Nucleus accumbens (tissue), 56 donors: Measurements from ENCODE around the gene STEAP3.

Experiments used
- DNase-seq, 56 donors: peaks; one replicate each; lab custom pipeline; 2025; lab: John Stamatoyannopoulos, UW

Gene STEAP3

GRCh38 chr2:119289093-119289492, 65.5 kb downstream of the STEAP3 start:
- no peak for DNase-seq

GRCh38 chr2:119289642-119290041, 66.0 kb downstream of the STEAP3 start:
- no peak for DNase-seq

GRCh38 chr2:119290859-119291587, 67.4 kb downstream of the STEAP3 start:
- peak in 37 of 56 donors; percentile 4 to 88 (median 57) for DNase-seq

GRCh38 chr2:119291588-119292167, 68.0 kb downstream of the STEAP3 start:
- no peak for DNase-seq

GRCh38 chr2:119292226-119292625, 68.6 kb downstream of the STEAP3 start:
- DNase-seq = no peak

DNA sequence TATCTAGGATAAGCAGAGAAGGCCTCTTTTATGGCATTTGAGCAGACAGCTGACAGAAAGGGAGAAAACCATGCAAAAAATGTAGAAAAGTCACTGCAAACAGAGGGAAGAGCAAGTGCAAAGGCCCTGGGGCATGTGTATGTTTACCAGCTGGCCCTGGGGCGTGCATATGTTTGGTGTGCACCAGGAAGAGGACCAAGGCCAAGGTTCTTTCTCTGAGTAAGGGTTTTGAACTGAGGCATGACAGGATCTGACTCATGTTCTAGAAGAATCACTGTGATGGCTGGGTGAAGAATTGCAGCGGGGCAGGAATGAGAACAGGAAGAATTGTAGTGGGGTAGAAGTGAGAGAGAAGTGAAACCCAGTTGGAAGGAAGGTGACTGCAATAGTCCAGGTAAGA, 69.6 kb downstream of the STEAP3 start:
- no peak for DNase-seq

- DNase-seq = no peak
Observed at GRCh38 chr2:119293900-119294299, 70.3 kb downstream of the STEAP3 start.

DNA sequence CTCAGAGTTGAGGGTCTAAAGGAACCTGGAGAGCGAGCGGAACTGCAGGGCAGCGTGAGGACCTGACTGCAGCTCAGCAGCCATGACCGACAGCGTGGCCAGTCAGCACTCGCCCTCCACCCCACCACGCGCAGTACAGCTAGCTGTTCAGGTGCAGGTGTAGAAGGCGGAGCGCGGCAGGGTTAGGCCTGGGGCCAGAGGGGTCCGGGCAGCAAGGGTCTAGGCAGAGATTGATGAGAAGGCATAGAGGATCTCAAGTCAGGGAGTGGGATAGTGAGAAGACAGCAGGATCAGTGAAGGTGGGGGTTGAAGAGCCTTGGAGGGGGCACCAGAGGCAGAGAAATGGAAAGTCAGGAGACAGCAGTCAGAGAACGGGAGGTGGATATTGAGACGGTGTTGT, 71.0 kb downstream of the STEAP3 start:
- DNase-seq = no peak

- DNase-seq = no peak
Observed at GRCh38 chr2:119295688-119296375, 72.2 kb downstream of the STEAP3 start.

DNA sequence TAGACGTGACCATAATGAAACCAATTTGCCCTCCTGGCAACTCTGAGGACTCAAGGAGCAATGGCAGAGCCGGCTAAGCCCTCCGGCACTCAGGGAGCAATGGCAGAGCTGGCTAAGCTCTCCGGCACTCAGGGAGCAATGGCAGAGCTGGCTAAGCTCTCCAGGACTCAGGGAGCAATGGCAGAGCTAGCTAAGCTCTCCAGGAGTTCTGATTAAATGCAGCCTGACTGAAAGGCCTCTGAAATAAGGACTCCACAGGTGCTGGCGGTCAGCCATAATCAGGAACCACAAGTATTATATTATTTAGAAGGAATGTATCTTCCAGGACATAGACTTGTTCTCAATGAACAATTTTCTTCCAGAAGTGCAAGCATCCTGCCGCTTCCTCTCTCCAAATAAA, 77.8 kb downstream of the STEAP3 start:
- no peak for DNase-seq

DNA sequence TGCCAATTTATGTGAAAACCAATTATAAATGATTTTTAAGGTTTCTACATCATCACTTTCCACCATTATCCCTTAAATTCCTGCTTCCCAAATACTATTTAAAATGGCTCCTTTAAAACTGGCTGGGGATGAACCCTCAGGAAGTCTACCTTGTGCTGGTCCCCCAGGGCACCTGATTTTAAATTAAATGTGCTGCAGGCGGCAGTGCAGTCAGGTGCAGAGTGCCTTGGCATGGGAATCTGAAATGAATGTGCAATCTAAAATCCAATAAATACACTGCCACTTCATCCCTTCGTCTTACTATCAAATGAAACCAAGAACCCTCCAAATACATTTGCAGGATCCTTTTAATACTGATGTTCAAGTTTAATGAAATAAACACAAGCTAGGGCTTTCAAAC, 81.2 kb downstream of the STEAP3 start:
- no peak for DNase-seq

DNA sequence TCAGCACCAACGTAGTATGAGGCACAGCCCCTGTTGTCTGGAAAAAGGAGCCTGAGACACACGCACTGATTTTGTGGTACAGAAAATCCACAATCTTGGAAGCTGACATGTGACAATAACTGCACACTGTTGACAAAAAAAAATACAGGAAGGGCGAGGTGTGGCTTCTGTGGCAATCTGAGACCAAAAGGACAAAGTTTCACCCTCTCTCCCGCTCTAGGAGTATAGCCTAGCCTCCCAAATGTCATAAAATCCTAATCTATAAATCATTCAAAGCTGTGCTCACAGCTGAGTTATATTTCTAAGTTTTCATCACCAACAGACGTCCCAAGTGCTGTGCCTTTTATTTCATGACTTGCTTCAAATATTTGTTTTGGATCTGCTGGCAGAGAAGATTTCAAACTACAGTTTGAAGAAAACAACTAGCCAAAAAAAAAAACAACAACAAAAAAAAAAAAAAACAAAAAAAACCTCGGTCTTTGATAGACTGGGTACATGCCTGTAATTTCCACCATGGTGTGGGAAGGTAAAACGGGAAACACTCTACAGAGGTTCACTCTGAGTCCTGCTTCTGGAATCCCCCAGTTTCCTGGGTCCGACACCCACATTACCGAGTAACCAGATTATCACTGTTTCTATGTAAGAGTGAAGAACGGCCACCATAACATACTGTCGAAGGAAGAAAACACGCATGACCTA, 82.0 kb downstream of the STEAP3 start:
- no peak for DNase-seq

DNA sequence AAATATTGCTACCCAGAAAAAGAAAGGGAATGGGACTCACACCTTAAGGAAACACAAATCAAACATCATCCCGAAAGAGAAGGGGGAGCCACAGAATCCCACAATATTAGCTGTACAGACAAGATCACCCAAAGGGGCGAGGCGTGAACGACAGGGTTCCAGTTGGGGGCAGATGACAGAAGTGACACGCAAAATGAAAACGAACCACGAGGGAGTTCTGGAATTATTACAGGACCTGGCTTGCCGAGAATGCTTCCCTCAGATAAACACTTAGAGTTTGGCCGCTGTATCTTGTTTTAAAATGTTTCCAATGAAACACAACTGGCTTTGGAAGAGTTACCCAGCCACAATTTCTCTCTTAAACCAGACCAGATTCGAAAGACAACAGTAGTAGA, 82.6 kb downstream of the STEAP3 start:
- peak in 1 of 56 donors; percentile 13 for DNase-seq

DNA sequence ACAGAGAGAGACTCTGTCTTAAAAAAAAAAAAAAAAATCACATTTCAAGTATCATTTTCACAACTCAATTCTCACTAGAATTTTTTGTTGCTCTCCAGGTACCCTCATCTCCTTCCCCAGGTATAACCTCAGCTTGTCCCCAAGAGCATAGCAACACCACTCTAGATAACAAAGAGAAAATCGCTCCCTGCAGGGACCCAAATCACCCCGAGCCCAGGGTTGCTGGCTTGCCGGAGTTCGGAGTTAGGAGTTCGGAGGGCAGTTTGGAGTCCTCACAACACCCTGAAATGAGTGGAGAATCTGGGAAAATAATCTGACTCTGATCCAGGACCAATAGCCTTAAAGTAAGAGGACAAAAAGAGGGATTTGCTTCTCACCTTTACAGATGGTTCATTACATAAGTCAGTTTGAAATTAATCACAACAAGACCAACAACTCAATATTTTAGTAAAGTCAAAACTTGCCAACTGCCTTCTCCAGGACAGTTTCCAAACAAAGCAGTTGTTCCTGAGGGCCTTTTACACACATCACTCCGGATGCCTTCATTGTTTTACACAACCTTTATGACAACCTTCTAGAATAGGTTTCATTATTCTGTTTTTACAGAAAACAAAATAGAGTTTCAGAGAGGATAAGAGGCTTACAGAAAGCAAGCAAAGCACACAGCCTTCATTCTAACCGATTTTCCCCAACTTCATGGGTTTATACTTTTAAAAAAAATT, 83.9 kb downstream of the STEAP3 start:
- DNase-seq = no peak

DNA sequence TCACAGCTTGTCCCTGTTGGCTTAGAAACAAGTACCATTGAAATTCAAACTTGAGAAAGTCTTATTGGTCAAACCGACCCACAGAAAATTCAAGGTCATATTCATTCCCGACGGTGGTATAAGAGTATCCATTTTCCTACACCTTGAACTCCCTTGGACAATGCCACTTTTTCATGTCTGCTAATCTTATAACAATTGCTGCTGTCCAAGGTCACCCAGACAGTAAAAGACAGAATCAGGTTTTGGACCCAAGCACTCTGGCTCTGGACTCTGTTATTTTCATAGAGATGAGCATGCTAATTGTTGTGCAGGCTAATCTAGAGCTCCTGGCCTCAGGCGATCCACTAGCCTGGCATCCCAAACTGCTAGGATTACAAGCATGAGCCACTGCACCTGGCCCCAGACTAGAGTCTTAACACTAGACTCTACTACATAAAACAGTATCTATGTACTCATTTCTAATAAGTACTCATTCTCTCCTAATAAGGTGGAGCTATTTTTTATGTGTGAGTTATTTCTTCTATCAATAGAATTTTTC, 85.2 kb downstream of the STEAP3 start:
- no peak for DNase-seq

- peak in 1 of 56 donors; percentile 15 for DNase-seq
Observed at GRCh38 chr2:119311371-119311770, 87.7 kb downstream of the STEAP3 start.

DNA sequence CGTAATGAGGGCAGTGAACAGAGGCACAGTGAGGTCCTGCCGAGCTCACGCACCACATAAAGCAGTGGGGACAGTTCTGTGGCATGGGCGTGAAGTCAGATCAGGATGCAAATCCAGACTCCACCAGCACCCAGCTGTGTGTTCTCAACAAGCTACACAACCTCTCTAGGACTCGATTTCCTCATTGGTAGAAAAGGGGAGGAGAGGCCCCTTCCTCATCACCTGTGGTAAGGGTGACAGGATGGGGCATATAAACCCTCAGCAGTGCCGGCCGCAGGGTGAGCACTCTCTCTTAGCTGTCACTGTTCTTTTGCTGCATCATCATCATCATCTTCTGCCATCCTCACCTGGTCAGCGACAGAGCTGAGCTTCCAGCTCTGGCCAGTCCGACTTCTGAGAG, 88.2 kb downstream of the STEAP3 start:
- DNase-seq = no peak
